ENCODE results near the gene CARMIL3.

CARMIL3 gene

GRCh38 chr14:24096545-24097181, 44.9 kb downstream of the CARMIL3 start:
- TF ChIP-seq MAX (IDR thresholded peaks at IDR 0.05; ENCODE audit: low read depth, low read length) (no peak), MYC (IDR thresholded peaks at IDR 0.05; ENCODE audit: low read depth, low read length) (no peak), POLR2A (IDR thresholded peaks at IDR 0.05; ENCODE audit: extremely low read depth, insufficient read length) (no peak)
- TF ChIP-seq, protein P1, sequence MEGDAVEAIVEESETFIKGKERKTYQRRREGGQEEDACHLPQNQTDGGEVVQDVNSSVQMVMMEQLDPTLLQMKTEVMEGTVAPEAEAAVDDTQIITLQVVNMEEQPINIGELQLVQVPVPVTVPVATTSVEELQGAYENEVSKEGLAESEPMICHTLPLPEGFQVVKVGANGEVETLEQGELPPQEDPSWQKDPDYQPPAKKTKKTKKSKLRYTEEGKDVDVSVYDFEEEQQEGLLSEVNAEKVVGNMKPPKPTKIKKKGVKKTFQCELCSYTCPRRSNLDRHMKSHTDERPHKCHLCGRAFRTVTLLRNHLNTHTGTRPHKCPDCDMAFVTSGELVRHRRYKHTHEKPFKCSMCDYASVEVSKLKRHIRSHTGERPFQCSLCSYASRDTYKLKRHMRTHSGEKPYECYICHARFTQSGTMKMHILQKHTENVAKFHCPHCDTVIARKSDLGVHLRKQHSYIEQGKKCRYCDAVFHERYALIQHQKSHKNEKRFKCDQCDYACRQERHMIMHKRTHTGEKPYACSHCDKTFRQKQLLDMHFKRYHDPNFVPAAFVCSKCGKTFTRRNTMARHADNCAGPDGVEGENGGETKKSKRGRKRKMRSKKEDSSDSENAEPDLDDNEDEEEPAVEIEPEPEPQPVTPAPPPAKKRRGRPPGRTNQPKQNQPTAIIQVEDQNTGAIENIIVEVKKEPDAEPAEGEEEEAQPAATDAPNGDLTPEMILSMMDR (IDR thresholded peaks at IDR 0.05; ENCODE audit: low read depth, low read length): no peak
- DNase-seq (ENCODE audit: low read depth): no peak
- H3K4me3 ChIP-seq (ENCODE audit: low read depth, low read length): no peak overlapping the region

DNA sequence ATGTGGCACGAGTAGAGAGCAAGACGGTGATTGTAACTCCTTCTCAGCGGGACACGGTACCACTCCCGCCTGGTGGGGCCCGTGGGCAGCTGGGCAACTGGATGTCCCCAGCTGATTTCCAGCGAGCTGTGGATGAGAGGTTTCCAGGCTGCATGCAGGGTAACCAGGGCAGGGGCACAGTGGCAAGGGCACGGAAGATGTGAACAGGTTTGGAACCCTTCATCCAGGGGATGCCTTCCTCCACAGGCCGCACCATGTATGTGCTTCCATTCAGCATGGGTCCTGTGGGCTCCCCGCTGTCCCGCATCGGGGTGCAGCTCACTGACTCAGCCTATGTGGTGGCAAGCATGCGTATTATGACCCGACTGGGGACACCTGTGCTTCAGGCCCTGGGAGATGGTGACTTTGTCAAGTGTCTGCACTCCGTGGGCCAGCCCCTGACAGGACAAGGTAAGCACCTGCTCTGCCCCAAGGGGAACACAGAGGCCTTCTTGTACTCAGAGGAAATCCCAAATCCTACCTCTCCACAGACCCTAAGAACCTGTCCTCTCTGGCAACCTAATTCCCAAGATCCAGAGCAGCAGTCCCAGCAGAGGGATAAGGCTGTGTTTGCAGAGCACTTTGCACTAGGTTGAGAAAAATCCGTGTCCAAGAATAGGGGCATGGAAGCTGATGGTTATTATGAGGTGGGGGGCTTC, 46.6 kb downstream of the CARMIL3 start:
- DNase-seq (ENCODE audit: low read depth): no peak
- H3K4me3 ChIP-seq (ENCODE audit: low read depth, low read length): no peak overlapping the region
- TF ChIP-seq MYC (IDR thresholded peaks at IDR 0.05; ENCODE audit: low read depth, low read length) (no peak), MAX (IDR thresholded peaks at IDR 0.05; ENCODE audit: low read depth, low read length) (no peak), POLR2A (IDR thresholded peaks at IDR 0.05; ENCODE audit: extremely low read depth, insufficient read length) (no peak)
- TF ChIP-seq, protein P1 (IDR thresholded peaks at IDR 0.05; ENCODE audit: low read depth, low read length): no peak

GRCh38 chr14:24098927-24099813, 47.4 kb downstream of the CARMIL3 start:
- H3K4me3 ChIP-seq (ENCODE audit: low read depth, low read length): no peak overlapping the region
- DNase-seq (ENCODE audit: low read depth): no peak
- TF ChIP-seq POLR2A (IDR thresholded peaks at IDR 0.05; ENCODE audit: extremely low read depth, insufficient read length): no peak
- no peak for TF ChIP-seq MAX (IDR thresholded peaks at IDR 0.05; ENCODE audit: low read depth, low read length)
- TF ChIP-seq MYC (IDR thresholded peaks at IDR 0.05; ENCODE audit: low read depth, low read length): no peak
- TF ChIP-seq, protein P1 (IDR thresholded peaks at IDR 0.05; ENCODE audit: low read depth, low read length): no peak

DNA sequence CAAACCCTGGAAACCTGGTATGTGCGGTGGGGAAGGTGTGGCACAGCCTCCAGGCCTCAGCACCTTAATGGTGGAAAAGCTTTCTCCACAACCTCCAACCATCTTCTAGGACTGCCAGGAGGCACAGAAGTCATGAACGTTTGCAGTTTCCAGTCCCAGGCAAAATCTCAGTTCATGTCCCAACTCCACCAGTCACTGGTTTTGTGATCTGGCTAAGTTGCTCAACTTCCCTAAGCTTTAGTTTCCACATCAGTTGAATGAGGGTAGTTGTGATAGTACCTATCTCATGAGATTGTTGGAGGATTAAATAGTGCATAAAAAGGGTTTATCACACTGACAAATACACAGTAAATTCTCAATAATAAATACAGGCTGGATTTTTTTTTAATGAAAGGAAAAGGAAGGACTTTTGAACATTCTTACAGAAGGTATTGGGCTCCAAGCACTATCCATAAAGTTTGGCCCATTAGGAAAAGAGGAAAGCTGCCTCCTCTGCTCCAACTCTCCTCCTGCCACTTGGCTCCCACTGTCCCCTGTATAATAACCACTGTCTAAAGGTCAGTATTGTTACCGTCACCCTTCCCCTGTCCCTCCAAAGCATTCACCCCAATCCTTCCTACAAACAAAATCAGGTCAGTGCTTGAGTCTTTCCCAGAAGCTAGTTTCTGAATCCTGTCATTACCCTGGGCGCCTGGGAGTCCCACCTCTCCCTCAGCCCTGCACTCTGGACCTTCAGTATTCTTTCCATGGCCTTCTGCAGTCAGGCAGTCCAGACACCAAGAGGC, 48.6 kb downstream of the CARMIL3 start:
- TF ChIP-seq MAX (IDR thresholded peaks at IDR 0.05; ENCODE audit: low read depth, low read length): no peak
- TF ChIP-seq, protein P1 (IDR thresholded peaks at IDR 0.05; ENCODE audit: low read depth, low read length): no peak
- no peak for TF ChIP-seq POLR2A (IDR thresholded peaks at IDR 0.05; ENCODE audit: extremely low read depth, insufficient read length)
- no peak for TF ChIP-seq MYC (IDR thresholded peaks at IDR 0.05; ENCODE audit: low read depth, low read length)
- no peak for DNase-seq (ENCODE audit: low read depth)
- no peak overlapping the region for H3K4me3 ChIP-seq (ENCODE audit: low read depth, low read length)

DNA sequence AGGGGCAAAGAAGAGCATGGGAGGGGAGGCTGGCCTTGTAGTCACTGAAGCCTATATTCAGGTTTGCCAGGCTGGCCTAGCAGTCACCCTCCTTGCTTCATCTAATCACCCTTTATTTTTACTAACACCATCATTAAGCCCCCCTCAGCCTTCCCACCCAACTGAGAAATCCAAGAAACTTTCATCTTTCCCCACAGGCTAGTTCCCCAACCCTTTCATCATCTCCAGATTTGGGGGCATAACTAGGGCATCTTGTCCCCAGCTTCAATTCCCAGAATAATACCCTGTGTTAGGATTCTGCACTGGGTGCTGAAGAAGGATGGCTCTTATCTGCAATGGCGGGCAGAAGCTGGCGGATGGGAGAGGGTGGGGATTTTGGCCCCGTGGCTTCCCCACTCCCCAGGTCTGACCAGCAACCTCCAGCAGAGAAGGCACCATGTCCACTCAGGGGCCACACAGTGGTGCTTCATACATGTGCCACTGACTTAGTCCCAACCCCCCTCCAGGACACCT, 49.2 kb downstream of the CARMIL3 start:
- DNase-seq (ENCODE audit: low read depth): no peak
- TF ChIP-seq MYC (IDR thresholded peaks at IDR 0.05; ENCODE audit: low read depth, low read length) (no peak), MAX (IDR thresholded peaks at IDR 0.05; ENCODE audit: low read depth, low read length) (no peak), POLR2A (IDR thresholded peaks at IDR 0.05; ENCODE audit: extremely low read depth, insufficient read length) (no peak)
- TF ChIP-seq, protein P1 (IDR thresholded peaks at IDR 0.05; ENCODE audit: low read depth, low read length): no peak
- H3K4me3 ChIP-seq (ENCODE audit: low read depth, low read length): no peak overlapping the region

Data from NB4 (cell line).